ENCODE measurements around the gene ALDH6A1. TPM values are rescaled to one million over a fixed set of nuclear protein-coding genes. Genes with fewer than 3 reads are reported as not detected.
A peak's percentile ranks its signal among the peaks of the same experiment; 100 is the strongest.

Gene ALDH6A1
- total and polyA plus RNA-seq, 2 of the 13 experiments (the other 11 are each of a cell fraction or from before 2014, with no cell fraction given) = 26.9 to 49.9 TPM

GRCh38 chr14:74018586-74019407 is 65.5 kb downstream of the ALDH6A1 start, which contains the start of the genes BBOF1 and ENTPD5 (continued):
- no peak for TF ChIP-seq MLXIP (CRISPR knock-in tag; IDR thresholded peaks at IDR 0.05; ENCODE audit: borderline replicate concordance)
- TF ChIP-seq DBP (CRISPR knock-in tag; IDR thresholded peaks at IDR 0.05; ENCODE audit: not compliant biosample characterization) = no peak
- peak; percentile 3; the same call in 1 of the 2 replicates for TF ChIP-seq FOSL2 (CRISPR knock-in tag; IDR thresholded peaks at IDR 0.05)
- TF ChIP-seq ZNF256 (CRISPR knock-in tag; conservative IDR thresholded peaks at IDR 0.05) = no peak
- TF ChIP-seq ZNF550 (CRISPR knock-in tag; IDR thresholded peaks at IDR 0.05; ENCODE audit: borderline replicate concordance) = 0 out of 2 replicates have a peak, but pooled peaks have one; percentile 47
- no peak for TF ChIP-seq ZIK1 (CRISPR knock-in tag; IDR thresholded peaks at IDR 0.05; ENCODE audit: borderline replicate concordance, low read depth)
- TF ChIP-seq SMC3 (IDR thresholded peaks at IDR 0.05; ENCODE audit: low read length) = no peak
- TF ChIP-seq HNF1B (CRISPR knock-in tag; IDR thresholded peaks at IDR 0.05) = peak; percentile 74; the same call in 1 of the 2 replicates
- TF ChIP-seq SNAI1 (CRISPR knock-in tag; IDR thresholded peaks at IDR 0.05; ENCODE audit: borderline replicate concordance) = peak; percentile 51; the same call in 1 of the 2 replicates
- TF ChIP-seq ZSCAN20 (CRISPR knock-in tag; IDR thresholded peaks at IDR 0.05; ENCODE audit: borderline replicate concordance) = no peak; the same call in 1 of the 2 replicates
- no peak for TF ChIP-seq NFIB (CRISPR knock-in tag; IDR thresholded peaks at IDR 0.05; ENCODE audit: borderline replicate concordance)
- TF ChIP-seq KLF11 (CRISPR knock-in tag; IDR thresholded peaks at IDR 0.05) = no peak
- peak; percentile 70 for TF ChIP-seq POLR2AphosphoS5 (IDR thresholded peaks at IDR 0.05; ENCODE audit: low read depth, low read length)
- TF ChIP-seq ZNF646 (CRISPR knock-in tag; IDR thresholded peaks at IDR 0.05) = no peak
- TF ChIP-seq RCOR2 (CRISPR knock-in tag; IDR thresholded peaks at IDR 0.05) = no peak

Measured in HepG2 (cell line).